ENCODE measurements around the gene NF2. TPM values are rescaled to one million over a fixed set of nuclear protein-coding genes. Genes with fewer than 3 reads are reported as not detected.

The NF2 gene
- total RNA-seq, 1 experiment from 2014 or later: 40.5 TPM

DNA sequence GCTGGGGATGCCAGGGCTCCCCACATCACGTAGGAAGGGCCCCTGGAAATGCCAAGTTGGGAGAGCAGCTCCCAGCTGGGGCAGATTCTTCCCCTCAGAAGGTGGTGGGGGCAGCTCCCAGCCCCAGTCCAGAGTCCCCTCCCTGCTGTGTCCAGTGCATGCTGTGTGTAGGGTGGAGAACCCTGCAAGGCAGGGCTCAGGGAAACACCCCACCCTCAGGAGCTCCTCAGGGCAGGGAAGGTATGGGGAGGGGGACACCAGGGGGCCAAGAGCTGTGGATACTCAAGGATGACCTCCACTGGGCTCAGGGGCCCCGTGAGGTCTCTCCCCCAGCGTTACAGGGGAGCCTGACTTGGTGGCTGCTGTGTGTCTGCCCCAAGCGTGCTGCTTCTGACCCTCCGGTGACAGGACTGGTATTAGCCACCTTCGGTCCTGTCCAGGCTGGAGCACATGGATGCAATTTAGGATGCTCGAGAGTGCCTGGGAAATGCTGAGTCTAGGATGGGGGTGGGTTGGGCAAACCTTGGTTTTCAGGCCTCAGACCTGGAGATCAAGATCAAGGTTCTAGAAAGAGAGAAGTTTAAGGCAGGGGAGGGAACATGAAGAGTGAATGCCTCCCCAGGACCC is 100.2 kb downstream of the NF2 start:
- TF ChIP-seq EZH2 (IDR thresholded peaks at IDR 0.05; ENCODE audit: borderline replicate concordance, low read depth, low read length, poor library complexity, severe bottlenecking): no peak
- H3K36me3 ChIP-seq (ENCODE audit: insufficient read depth, low read length, poor library complexity, severe bottlenecking): no peaks in the 10 kb centered on the region
- intact Hi-C loops (cut with micrococcal nuclease; ENCODE audit: unreplicated experiment): no loop called here
- no peak for DNase-seq (ENCODE audit: low spot score)
- POLR2A ChIA-PET (ENCODE audit: low non-redundant PET): no interaction called here
- no TSS peak for BruUV-seq (replicated peaks)
- CTCF ChIA-PET: no interaction called here
- peaks cover 25% of the 10 kb centered on the region for H3K4me1 ChIP-seq (ENCODE audit: insufficient read depth, low read length, poor library complexity, severe bottlenecking)
- H3K27me3 ChIP-seq (replicated peaks; ENCODE audit: insufficient read depth, low read depth, low read length, poor library complexity): peaks cover 4% of the 10 kb centered on the region
- H3K27ac ChIP-seq (ENCODE audit: low read depth, low read length, poor library complexity, severe bottlenecking): no peak overlapping the region
- H3K9me3 ChIP-seq (ENCODE audit: low read depth, low read length, poor library complexity, severe bottlenecking): no peaks in the 10 kb centered on the region
- no peak overlapping the region for H3K4me3 ChIP-seq (ENCODE audit: low read depth, low read length, poor library complexity, severe bottlenecking)

DNA sequence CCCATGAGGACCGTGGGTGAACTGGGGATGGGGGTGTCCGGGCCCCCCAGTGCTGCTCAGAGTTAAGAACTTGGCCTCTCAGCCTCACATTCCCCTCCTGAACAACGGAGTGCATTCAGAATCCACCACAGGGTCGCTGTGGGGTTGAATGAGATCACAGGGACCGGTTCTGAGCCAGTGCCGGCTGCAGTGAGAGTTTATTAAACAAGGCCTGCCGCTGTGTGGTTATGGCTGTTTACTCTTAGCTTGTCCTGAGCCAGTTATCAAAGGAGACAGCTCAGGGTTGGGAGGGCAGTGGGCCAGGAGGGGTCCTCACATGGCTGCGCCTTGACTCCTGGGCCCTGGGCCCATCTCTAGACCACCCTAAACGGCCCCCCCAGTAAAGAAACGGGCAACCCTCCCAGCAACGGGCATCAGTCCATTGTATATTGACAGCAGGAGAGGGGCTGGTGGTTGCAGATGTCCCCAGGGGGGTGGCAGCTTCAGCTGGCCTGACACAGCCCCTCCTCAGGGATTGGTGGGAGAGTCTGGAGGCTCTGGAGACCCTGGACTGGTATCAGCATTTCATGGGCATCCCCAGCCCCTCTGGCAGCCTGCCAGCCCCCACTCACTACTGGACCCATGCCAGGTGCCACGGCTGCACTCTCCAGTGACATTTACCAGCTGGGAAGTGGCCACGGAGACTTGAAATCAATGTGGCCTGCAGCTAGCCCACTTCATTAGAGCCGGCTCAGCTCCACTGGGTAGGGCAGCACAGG is 101.3 kb downstream of the NF2 start:
- Histone ChIP-seq H3K36me3 (ENCODE audit: insufficient read depth, low read length, poor library complexity, severe bottlenecking) (no peaks in the 10 kb centered on the region), H3K9me3 (ENCODE audit: low read depth, low read length, poor library complexity, severe bottlenecking) (no peaks in the 10 kb centered on the region), H3K27ac (ENCODE audit: low read depth, low read length, poor library complexity, severe bottlenecking) (no peak overlapping the region), H3K4me3 (ENCODE audit: low read depth, low read length, poor library complexity, severe bottlenecking) (no peak overlapping the region), H3K27me3 (replicated peaks; ENCODE audit: insufficient read depth, low read depth, low read length, poor library complexity) (peaks cover 4% of the 10 kb centered on the region), H3K4me1 (ENCODE audit: insufficient read depth, low read length, poor library complexity, severe bottlenecking) (peaks cover 25% of the 10 kb centered on the region)
- CTCF ChIA-PET: no interaction called here
- no peak for DNase-seq (ENCODE audit: low spot score)
- BruUV-seq (replicated peaks): no TSS peak
- TF ChIP-seq EZH2 (IDR thresholded peaks at IDR 0.05; ENCODE audit: borderline replicate concordance, low read depth, low read length, poor library complexity, severe bottlenecking): no peak
- TF ChIP-seq, protein P1, sequence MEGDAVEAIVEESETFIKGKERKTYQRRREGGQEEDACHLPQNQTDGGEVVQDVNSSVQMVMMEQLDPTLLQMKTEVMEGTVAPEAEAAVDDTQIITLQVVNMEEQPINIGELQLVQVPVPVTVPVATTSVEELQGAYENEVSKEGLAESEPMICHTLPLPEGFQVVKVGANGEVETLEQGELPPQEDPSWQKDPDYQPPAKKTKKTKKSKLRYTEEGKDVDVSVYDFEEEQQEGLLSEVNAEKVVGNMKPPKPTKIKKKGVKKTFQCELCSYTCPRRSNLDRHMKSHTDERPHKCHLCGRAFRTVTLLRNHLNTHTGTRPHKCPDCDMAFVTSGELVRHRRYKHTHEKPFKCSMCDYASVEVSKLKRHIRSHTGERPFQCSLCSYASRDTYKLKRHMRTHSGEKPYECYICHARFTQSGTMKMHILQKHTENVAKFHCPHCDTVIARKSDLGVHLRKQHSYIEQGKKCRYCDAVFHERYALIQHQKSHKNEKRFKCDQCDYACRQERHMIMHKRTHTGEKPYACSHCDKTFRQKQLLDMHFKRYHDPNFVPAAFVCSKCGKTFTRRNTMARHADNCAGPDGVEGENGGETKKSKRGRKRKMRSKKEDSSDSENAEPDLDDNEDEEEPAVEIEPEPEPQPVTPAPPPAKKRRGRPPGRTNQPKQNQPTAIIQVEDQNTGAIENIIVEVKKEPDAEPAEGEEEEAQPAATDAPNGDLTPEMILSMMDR (conservative IDR thresholded peaks at IDR 0.05; ENCODE audit: low read depth, low read length): no peak
- intact Hi-C loops (cut with micrococcal nuclease; ENCODE audit: unreplicated experiment): no loop called here
- POLR2A ChIA-PET (ENCODE audit: low non-redundant PET): no interaction called here

DNA sequence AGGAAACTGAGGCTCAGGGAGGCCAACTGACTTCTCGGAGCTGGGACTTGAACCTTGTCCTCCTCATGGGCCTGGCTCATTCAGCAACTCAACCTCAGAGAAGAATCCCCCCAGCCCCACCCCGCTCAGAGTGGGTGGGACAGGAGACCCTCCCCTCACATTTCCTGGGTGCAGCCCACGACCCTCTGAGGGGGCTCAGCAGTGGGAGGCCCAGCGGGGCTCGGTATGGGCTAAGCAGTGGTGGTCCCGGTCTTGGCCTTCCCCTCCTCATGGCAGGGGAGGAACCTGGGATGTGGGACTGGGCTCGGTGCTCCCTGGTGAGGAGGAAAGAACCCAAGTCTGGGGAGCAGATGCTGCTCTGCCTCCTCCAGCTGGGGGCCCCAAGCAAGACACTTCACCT is 102.2 kb downstream of the NF2 start:
- Histone ChIP-seq H3K4me3 (ENCODE audit: low read depth, low read length, poor library complexity, severe bottlenecking) (no peak overlapping the region), H3K9me3 (ENCODE audit: low read depth, low read length, poor library complexity, severe bottlenecking) (no peaks in the 10 kb centered on the region), H3K27ac (ENCODE audit: low read depth, low read length, poor library complexity, severe bottlenecking) (no peak overlapping the region), H3K27me3 (replicated peaks; ENCODE audit: insufficient read depth, low read depth, low read length, poor library complexity) (peaks cover 4% of the 10 kb centered on the region), H3K36me3 (ENCODE audit: insufficient read depth, low read length, poor library complexity, severe bottlenecking) (no peaks in the 10 kb centered on the region), H3K4me1 (ENCODE audit: insufficient read depth, low read length, poor library complexity, severe bottlenecking) (peaks cover 21% of the 10 kb centered on the region)
- ChIA-PET POLR2A (ENCODE audit: low non-redundant PET) (no interaction called here), CTCF (no interaction called here)
- intact Hi-C loops (cut with micrococcal nuclease; ENCODE audit: unreplicated experiment): no loop called here
- TF ChIP-seq EZH2 (IDR thresholded peaks at IDR 0.05; ENCODE audit: borderline replicate concordance, low read depth, low read length, poor library complexity, severe bottlenecking): no peak
- TF ChIP-seq, protein P1 (conservative IDR thresholded peaks at IDR 0.05; ENCODE audit: low read depth, low read length): no peak
- DNase-seq (ENCODE audit: low spot score): no peak
- no TSS peak for BruUV-seq (replicated peaks)
